Motor neuron (in vitro differentiated cells): ENCODE data around the gene CACNA2D2. TPM values are rescaled to one million over a fixed set of nuclear protein-coding genes. Genes with fewer than 3 reads are reported as not detected.

Experiments
- ATAC-seq, 8 experiments: fragments of 200-7000 bp; cut with Tn5 transposase; replicated peaks in 6 of 8; 2 replicates each; pipeline ENCODE4 v1.8.0; 2021; ENCODE audit warnings: mild to moderate bottlenecking in 8 of 8, moderate library complexity in 8 of 8
- H3K27ac ChIP-seq, 2 donors: fragments of 250-450 bp; sonication (Bioruptor Pico); 2 replicates each; pipeline ENCODE4 v1.9.0; 2021; ENCODE audit warnings: antibody characterized with exemption in 2 of 2, mild to moderate bottlenecking in 2 of 2, moderate library complexity in 1 of 2
- H3K4me1 ChIP-seq, 2 donors: fragments of 250-450 bp; sonication (Bioruptor Pico); replicated peaks in 1 of 2; 2 replicates each; pipeline ENCODE4 v1.6.1; 2021; ENCODE audit warnings: antibody characterized with exemption in 2 of 2, mild to moderate bottlenecking in 2 of 2, moderate library complexity in 1 of 2
- H3K4me3 ChIP-seq, 5 donors: fragments of 250-450 bp; sonication (Bioruptor Pico); 2 replicates each; pipeline ENCODE4 v1.9.0; 2021; ENCODE audit warnings: antibody characterized with exemption in 5 of 5, mild to moderate bottlenecking in 5 of 5, moderate library complexity in 4 of 5
- WGBS, 10 experiments: fragments of 450-650 bp; shearing (Covaris generic); methylation state at CpG; one replicate each; pipeline ENCODE4 v1.0.0; 2022; 5-methylcytosine and 5-hydroxymethylcytosine counted together
- in situ Hi-C, 9 experiments: fragments of 400-800 bp; cut with MboI; loops; one replicate each; pipeline ENCODE4 v1.15.0; 2021; ENCODE audit warnings: low sequenced_read_pairs in 9 of 9, low pct_unique_long_range_greater_than_20kb in 2 of 9; ENCODE audit not compliant: unreplicated experiment in 9 of 9
- total RNA-seq, 8 experiments: library from RNA; unstranded; fragments of 300-600 nt; gene quantifications; 2 replicates each; pipeline versions ENCODE4 v1.2.3 to v1.2.4, GENCODE V29; 2022

CACNA2D2 gene
- total RNA-seq, 8 experiments from 2014 or later: 1.7 to 8.5 (median 7.2) TPM

- Histone ChIP-seq H3K4me3 (no peak overlapping the region), H3K4me1 (peaks cover 0 to 7% of the 10 kb centered on the region in 2 donors), H3K27ac (no peak overlapping the region)
- in situ Hi-C loops: loop anchor here in 4 of 9 experiments (10.0 to 25.0 kb wide), 2 partner anchors 110 to 118 kb away; no protein-coding TSS in a partner anchor
- WGBS, 10 experiments: 40 to 42% methylated on average over 1 to 4 of the region's 13 CpGs; no CpG with 5 or more reads in 8 of the 10 experiments
- ATAC-seq: no peak
These were observed 76.2 kb downstream of the CACNA2D2 start for GRCh38 chr3:50427217-50427616.

DNA sequence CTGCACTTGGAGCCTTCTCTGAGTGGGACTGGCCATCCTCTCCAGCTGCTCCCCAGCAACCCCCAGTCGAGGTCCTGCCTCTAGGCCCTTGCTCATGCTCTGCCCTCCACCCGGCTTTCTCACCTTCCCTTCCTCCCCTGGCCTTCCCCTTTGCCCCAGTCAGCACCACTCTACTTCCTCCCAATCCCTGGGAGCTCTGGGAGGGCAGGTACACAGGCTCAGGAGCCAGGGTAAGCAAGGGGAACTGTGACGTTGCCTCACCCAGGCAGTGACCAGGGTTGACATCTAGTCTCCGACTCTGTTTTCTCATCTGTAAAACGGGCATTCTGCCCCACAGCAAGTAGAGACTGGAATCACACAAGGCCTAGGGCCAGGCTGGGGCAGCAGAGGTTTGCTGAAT, 77.5 kb downstream of the CACNA2D2 start:
- WGBS, 10 experiments: 0 to 60% (median 0%) methylated on average over 1 of the region's 5 CpGs; no CpG with 5 or more reads in 7 of the 10 experiments
- no peak for ATAC-seq
- in situ Hi-C loops: loop anchor here in 4 of 9 experiments (10.0 to 25.0 kb wide), 2 partner anchors 111 to 119 kb away; no protein-coding TSS in a partner anchor
- Histone ChIP-seq H3K4me3 (no peak overlapping the region), H3K4me1 (peaks cover 0 to 7% of the 10 kb centered on the region in 2 donors), H3K27ac (no peak overlapping the region)

GRCh38 chr3:50423543-50423942, 79.9 kb downstream of the CACNA2D2 start:
- in situ Hi-C loops: loop anchor here in 1 of 9 experiments (10.0 kb wide), 1 partner anchor 121 kb away; no protein-coding TSS in a partner anchor
- Histone ChIP-seq H3K27ac (no peak overlapping the region), H3K4me1 (peaks cover 0 to 7% of the 10 kb centered on the region in 2 donors), H3K4me3 (no peak overlapping the region)
- ATAC-seq: peak in 6 of 8 experiments; percentile 29 to 90 (median 54)
- WGBS, 10 experiments: 17 to 80% (median 62%) methylated on average over 1 to 6 of the region's 7 CpGs; no CpG with 5 or more reads in 6 of the 10 experiments

- no peak overlapping the region for H3K27ac ChIP-seq
- no peak overlapping the region for H3K4me3 ChIP-seq
- H3K4me1 ChIP-seq: peaks cover 0 to 7% of the 10 kb centered on the region in 2 donors
- ATAC-seq: no peak
- 80% methylated on average over 1 of the region's 1 CpG; no CpG with 5 or more reads in 9 of the 10 experiments for WGBS, 10 experiments
- in situ Hi-C loops: loop anchor here in 1 of 9 experiments (10.0 kb wide), 1 partner anchor 123 kb away; no protein-coding TSS in a partner anchor
These were observed 81.3 kb downstream of the CACNA2D2 start for GRCh38 chr3:50422153-50422552.

DNA sequence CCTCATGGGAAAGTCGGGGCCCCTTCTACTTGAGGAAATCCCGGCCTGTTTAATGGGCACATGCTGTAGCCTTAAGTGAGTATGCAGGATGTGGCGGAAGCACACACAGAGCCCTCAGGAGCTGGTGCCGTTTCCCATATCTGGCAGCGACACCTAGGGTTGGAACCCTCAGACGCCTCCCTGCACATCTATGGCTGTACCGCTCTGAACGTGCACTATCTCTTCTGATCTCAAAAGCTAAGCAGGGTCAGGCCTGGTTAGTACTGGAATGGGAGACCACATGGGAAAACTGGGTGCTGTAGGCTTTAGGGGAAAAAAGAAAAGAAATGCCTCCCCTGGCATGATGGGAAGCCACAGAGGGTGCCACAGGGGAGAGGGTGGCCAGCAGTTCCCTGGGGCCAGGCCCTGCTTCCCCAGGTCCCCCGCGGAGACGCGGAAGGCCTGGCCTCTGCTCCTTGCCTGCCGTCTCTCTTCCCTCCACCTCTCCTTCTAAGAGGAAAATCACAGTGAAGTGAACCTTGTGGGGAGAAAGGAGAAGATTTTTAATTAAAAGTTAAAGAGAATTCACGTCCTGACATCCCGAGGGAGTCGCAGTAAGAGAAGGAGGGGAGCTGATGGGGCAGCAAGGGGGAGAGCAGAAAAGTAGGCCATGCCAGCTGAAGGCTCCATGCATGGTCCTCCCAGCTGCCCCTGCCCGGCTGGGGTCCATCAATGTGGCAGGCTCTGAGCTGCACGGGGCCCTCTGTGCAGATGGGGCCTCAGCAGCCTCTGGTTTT, 83.7 kb downstream of the CACNA2D2 start:
- in situ Hi-C loops: loop anchor here in 1 of 9 experiments (10.0 kb wide), 1 partner anchor 125 kb away; no protein-coding TSS in a partner anchor
- ATAC-seq: no peak

GRCh38 chr3:50418850-50419249, 84.6 kb downstream of the CACNA2D2 start:
- in situ Hi-C loops: no loop called here
- Histone ChIP-seq H3K4me1 (peaks cover 7 to 14% of the 10 kb centered on the region in 2 donors), H3K27ac (no peak overlapping the region), H3K4me3 (no peak overlapping the region)
- 70 to 93% (median 81%) methylated on average over 2 of the region's 4 CpGs; no CpG with 5 or more reads in 7 of the 10 experiments for WGBS, 10 experiments
- ATAC-seq: peak in 3 of 8 experiments; percentile 18 to 38 (median 21)

More for the DNA sequence above, 83.7 kb downstream of the CACNA2D2 start:
- peaks cover 7% of the 10 kb centered on the region in 2 donors for H3K4me1 ChIP-seq
- 60 to 100% (median 83%) methylated on average over 1 to 9 of the region's 18 CpGs; no CpG with 5 or more reads in 3 of the 10 experiments for WGBS, 10 experiments
- H3K27ac ChIP-seq: no peak overlapping the region
- no peak overlapping the region for H3K4me3 ChIP-seq

GRCh38 chr3:50417637-50418033, 85.8 kb downstream of the CACNA2D2 start:
- no peak overlapping the region for H3K27ac ChIP-seq
- ATAC-seq: peak in 1 of 8 experiments; percentile 52
- in situ Hi-C loops: no loop called here
- H3K4me1 ChIP-seq: peaks cover 0 to 19% of the 10 kb centered on the region in 2 donors
- H3K4me3 ChIP-seq: no peak overlapping the region
- 79 to 100% methylated on average over 1 to 3 of the region's 4 CpGs; no CpG with 5 or more reads in 8 of the 10 experiments for WGBS, 10 experiments

GRCh38 chr3:50416736-50417636, 86.4 kb downstream of the CACNA2D2 start:
- Histone ChIP-seq H3K4me3 (no peak overlapping the region), H3K4me1 (peaks cover 0 to 25% of the 10 kb centered on the region in 2 donors), H3K27ac (no peak overlapping the region)
- in situ Hi-C loops: no loop called here
- ATAC-seq: no peak
- WGBS, 10 experiments: 33 to 100% (median 85%) methylated on average over 1 to 4 of the region's 9 CpGs; no CpG with 5 or more reads in 5 of the 10 experiments

DNA sequence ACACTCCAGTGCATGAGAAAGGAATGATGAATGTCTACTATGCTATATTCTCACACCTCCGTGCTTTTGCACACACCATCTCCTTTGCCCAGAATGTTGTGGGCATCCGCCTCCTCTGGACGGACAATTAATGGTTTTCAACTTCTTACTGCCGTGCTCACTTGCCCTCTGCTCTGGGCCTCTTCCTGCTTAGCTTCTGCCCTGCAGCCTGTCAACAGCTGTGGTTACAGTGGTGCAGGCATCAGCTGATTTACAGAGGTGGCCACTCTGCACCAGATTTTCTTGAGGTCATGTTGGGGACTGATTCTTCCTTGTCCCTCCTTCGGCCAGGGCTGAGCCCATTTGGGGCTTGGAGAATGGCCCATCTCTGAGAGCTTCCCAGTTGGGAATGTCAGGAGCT, 87.6 kb downstream of the CACNA2D2 start:
- WGBS, 10 experiments: 43 to 80% (median 67%) methylated on average over 1 to 4 of the region's 5 CpGs; no CpG with 5 or more reads in 5 of the 10 experiments
- Histone ChIP-seq H3K4me1 (peaks cover 0 to 25% of the 10 kb centered on the region in 2 donors), H3K4me3 (no peak overlapping the region), H3K27ac (no peak overlapping the region)
- peak in 1 of 8 experiments; percentile 12 for ATAC-seq
- in situ Hi-C loops: no loop called here

GRCh38 chr3:50415061-50415460, 88.4 kb downstream of the CACNA2D2 start:
- Histone ChIP-seq H3K27ac (no peak overlapping the region), H3K4me1 (peaks cover 0 to 25% of the 10 kb centered on the region in 2 donors), H3K4me3 (no peak overlapping the region)
- in situ Hi-C loops: no loop called here
- ATAC-seq: no peak
- WGBS, 10 experiments: 8 to 100% (median 44%) methylated on average over 1 to 3 of the region's 4 CpGs; no CpG with 5 or more reads in 4 of the 10 experiments

GRCh38 chr3:50414616-50415015, 88.8 kb downstream of the CACNA2D2 start:
- no peak overlapping the region for H3K4me3 ChIP-seq
- WGBS, 10 experiments: 33 to 82% (median 70%) methylated on average over 1 to 12 of the region's 14 CpGs; no CpG with 5 or more reads in 4 of the 10 experiments
- ATAC-seq: peak in 1 of 8 experiments; percentile 25
- H3K4me1 ChIP-seq: peaks cover 0 to 25% of the 10 kb centered on the region in 2 donors
- H3K27ac ChIP-seq: no peak overlapping the region
- in situ Hi-C loops: no loop called here

DNA sequence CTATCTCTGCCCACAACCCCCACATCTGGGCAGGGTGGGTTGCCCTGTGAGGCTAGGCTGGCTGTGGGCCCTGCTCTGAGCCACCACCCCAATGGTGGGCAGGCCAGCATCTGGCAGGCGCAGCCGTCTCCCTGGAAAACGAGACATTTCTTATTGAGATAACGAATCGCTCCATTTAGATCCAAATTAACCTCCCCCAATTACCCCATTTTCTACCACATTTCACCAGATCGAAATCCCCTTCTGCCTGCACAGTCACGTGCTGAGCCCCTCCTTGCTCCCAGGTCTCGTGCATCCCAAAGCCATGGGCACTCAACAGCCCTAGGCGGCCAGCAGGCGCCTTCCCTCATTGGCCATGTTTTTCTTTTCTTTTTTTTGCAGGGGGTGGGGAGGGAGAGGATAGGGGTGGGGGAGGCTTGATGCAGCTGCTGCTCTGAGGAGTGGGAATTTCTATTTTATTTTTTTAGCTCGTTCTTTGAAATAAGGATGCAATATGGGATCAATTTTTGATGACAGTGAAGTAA, 91.1 kb downstream of the CACNA2D2 start:
- peaks cover 0 to 27% of the 10 kb centered on the region in 2 donors for H3K4me1 ChIP-seq
- in situ Hi-C loops: no loop called here
- no peak overlapping the region for H3K27ac ChIP-seq
- 20 to 89% (median 58%) methylated on average over 1 to 9 of the region's 11 CpGs; no CpG with 5 or more reads in 4 of the 10 experiments for WGBS, 10 experiments
- no peak overlapping the region for H3K4me3 ChIP-seq
- peak in 3 of 8 experiments; percentile 39 to 51 (median 44) for ATAC-seq
